ENCODE results near the gene ODAD2. TPM values are rescaled to one million over a fixed set of nuclear protein-coding genes. Genes with fewer than 3 reads are reported as not detected.
"Not testable (repeated sequence)": the region's sequence is repeated elsewhere in the genome, so short reads cannot be mapped to it uniquely, and the experiment has no call there.

Gene ODAD2
- polyA plus RNA-seq, 3 donors: 0.02 to 0.09 TPM; not detected in 1

DNA sequence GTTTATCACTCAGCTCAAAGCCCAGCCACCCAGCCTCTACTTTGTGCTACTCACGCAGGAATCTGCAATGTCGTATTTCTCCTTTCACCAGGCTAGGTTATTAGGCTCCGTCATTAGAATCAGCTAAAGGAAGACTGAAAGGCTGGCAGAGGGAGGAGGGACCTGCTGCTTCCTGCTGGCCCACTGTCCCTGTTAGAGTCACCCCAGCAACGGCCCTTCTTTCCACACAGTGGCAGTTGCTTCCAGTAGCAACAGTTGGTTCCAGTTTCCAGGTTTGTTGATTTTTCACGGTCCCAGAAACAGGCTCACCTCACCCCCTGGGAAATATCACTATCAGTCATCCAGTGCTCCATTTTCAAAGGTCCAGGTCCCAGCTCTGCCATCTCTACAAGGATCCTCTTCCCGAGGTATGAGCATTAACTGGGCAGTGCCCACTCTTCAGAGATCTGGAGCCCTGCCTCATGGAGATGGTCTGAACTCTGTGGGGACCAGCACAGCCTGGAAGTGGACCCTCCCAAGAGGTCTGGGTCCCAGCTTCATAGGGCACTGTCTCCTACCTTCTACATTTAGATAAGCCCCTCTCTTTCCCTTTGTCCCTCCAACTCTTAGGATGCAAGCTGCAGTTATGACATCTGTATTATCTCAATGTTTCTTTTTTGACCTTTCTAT lies 15.9 kb downstream of the ODAD2 start:
- WGBS, 3 donors: 63 to 71% (median 70%) methylated on average over 6 of the region's 6 CpGs
- H3K27ac ChIP-seq (ENCODE audit: low read depth, low read length): no peak overlapping the region

DNA sequence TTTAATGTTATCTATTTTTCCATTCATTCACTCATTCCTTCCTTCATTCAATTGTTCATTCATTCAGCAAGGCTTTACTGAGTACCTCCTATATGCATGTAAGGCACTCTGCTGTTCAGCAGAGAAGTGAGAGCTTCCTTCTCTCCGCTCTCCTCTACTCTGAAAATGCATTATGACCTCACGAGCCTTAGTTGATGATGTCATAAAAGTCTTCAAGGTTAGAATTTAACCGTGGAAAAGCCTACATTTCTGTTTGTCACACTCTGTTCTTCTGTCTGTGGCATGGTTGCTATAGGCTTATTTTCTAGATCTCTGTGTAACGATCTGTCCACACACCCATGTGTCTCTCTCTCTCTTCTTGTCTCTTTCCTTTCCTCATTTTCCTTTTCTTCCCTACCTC lies 17.1 kb downstream of the ODAD2 start:
- H3K27ac ChIP-seq (ENCODE audit: low read depth, low read length): no peak overlapping the region
- 74 to 87% (median 80%) methylated on average over 4 of the region's 4 CpGs for WGBS, 3 donors

DNA sequence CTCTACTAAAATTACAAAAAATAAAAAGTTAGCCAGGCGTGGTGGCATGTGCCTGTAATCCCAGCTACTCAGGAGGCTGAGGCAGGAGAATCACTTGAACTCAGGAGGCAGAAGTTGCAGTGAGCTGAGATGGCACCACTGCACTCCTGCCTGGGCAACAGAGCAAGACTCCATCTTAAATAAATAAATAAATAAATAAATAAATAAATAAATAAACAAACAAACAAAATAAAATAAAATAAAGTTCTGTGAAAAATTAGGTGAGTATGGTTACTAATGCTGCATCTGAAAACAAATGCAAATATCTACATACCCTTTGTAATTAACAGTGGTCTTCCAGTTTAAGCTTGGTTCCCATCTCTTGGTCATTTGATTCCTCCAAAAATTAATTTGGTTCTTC lies 28.1 kb downstream of the ODAD2 start:
- 77 to 92% (median 79%) methylated on average over 1 of the region's 1 CpG for WGBS, 3 donors
- H3K27ac ChIP-seq (ENCODE audit: low read depth, low read length): not testable (repeated sequence)

DNA sequence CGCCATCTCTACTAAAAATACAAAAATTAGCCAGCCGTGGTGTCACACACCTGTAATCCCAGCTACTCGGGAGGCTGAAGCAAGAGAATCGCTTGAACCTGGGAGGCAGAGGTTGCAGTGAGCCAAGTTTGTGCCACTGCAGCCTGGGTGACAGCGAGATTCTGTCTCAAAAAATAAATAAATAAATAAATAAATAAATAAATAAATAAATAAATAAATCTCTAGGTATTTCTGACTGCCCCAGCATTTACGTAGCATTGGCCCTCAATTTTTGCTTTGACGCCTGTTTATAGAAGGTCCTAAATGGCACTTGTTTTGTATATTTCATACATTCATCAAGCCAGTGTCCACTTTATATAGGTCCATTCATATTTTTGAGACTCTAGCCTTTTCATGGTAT lies 28.9 kb downstream of the ODAD2 start:
- WGBS, 3 donors: 90 to 93% (median 91%) methylated on average over 7 of the region's 7 CpGs
- H3K27ac ChIP-seq (ENCODE audit: low read depth, low read length): not testable (repeated sequence)

DNA sequence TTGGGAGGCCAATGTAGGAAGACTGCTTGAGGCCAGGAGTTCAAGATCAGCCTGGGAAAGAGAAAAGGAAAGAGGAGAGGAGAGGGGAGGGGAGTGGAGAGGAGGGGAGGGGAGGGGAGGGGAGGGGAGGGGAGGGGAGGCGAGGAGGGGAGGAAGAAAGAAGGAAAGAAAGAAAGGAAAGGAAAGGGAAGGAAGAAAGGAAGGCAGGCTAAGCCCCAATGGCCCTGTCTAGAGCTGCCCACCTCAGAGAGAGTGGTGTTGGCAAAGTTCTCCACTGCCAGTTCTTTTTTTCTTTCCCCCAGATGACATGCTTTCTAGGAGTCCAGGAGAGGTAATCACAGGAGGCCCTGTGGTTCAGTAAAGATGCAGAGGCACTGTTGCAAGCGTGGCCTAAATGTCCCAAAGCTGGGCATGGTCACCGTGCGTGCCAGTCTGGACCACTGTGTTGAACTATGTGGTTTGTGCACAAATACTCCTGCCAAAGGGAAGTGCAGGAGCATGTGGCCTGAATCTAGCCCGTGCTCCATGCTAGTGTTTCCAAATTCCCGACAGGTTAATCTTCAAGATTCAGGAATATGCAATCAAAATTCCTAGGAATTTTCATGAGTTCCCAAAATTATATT lies 39.7 kb downstream of the ODAD2 start:
- 80 to 93% (median 91%) methylated on average over 5 to 6 of the region's 6 CpGs for WGBS, 3 donors
- H3K27ac ChIP-seq (ENCODE audit: low read depth, low read length): no peak overlapping the region

DNA sequence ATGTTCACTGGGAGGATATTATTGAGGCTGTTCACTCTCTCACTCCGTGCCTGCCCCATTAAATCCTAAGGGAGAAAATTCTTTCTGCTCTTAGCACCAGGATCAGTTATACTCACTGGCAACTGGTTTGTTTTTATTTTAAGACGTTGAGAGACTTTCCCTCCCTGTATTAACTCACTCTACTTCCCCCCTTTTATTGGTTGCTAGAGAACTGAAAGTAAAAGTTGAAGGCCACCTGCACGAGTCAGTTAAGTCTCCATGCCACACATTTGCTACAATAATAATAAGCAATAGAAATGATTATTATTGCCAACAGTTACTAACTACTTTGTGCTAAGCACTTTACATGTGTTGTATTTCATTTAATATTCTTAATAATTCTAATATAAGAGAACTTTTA lies 40.5 kb downstream of the ODAD2 start:
- 24 to 43% (median 33%) methylated on average over 3 of the region's 3 CpGs for WGBS, 3 donors
- H3K27ac ChIP-seq (ENCODE audit: low read depth, low read length): not testable (repeated sequence)

DNA sequence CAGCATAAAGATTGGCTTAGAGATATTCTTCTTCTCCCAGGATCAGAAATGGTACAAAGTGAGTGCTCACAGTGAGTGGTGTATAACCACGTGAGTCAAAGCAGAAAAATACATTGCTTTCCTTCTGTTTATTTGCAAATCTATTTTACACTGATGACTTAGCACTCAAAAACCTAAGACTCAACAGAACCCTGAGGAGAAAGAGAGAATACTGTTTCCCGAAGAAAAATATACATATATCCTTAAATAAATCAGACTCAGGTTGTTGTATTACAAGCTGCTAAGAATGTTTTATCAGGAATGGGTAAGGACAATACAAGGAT lies 48.7 kb downstream of the ODAD2 start:
- H3K27ac ChIP-seq (ENCODE audit: low read depth, low read length): no peak overlapping the region
- WGBS, 3 donors: 71 to 91% (median 89%) methylated on average over 2 of the region's 2 CpGs

DNA sequence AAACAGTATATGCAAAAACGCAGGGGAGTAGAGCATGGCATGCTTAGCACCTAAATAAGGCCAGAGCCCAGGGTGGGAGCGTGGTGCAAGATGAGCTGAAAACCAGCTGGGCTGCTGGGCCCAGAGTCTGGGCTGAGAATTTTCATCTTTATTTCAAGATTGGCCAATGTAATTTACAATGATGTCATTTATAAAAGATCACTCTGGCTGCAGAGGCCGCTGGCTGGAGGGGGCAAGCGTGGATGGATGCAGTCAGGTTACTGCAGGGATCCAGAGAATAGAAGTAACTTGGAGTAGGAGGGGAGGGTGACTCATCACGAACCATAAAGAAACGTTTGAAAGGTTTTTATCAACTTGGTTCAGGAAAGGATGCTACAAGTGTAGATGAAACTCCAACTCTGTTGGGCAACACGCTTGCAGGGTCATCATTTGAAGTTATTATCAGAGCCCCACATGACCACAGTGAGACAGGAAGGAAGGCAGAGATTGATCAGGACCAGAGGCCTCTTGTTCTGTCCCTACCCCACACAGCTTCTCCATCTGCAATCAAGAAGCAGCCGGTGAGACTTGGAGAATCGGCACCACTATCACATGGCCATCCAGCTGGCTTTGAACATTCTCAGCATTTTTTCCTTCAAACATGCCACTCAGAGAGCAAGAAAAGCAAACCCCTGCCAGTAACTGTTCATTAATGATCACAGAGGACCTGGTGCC lies 49.2 kb downstream of the ODAD2 start:
- no peak overlapping the region for H3K27ac ChIP-seq (ENCODE audit: low read depth, low read length)
- 57 to 78% (median 77%) methylated on average over 9 of the region's 9 CpGs for WGBS, 3 donors

DNA sequence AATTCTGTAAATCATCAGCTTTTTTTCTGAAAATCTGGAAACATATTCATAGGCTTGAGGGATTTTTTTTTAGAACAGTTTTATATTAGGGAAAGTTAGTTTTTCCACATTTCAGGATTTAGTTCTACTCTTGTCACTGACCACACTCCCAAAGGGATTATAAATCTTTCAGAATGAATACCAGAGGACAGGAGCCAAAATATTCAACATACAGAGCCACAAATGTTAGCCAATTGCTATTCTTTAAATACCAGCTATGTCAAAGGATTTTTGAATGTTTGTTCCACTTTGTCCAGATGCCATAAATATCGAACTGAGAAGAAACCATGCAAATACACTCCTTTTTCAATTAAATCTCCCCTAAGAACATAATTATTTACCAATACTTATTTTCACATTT lies 50.7 kb downstream of the ODAD2 start:
- WGBS, 3 donors: 35 to 45% (median 41%) methylated on average over 1 of the region's 1 CpG
- no peak overlapping the region for H3K27ac ChIP-seq (ENCODE audit: low read depth, low read length)

DNA sequence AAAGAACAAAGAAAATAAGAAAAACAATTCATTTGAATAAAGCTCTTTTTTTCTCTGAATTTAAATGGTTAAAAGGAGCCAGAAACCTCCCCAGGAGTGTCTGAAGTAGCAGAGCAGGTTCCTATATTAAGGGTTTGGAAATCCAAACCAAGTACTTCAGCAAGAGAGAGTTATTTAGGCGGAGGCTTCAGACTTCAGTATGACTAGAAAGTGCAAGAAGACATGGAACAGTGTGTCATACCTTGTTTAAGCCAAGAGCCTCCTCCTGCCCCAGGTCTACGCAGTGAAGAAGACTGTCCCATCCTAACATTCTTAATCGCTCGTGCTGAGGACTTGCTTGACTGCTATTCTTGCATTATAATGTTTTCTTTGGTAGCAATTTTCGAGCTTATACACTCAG lies 51.3 kb downstream of the ODAD2 start:
- WGBS, 3 donors: 68 to 81% (median 78%) methylated on average over 5 of the region's 5 CpGs

DNA sequence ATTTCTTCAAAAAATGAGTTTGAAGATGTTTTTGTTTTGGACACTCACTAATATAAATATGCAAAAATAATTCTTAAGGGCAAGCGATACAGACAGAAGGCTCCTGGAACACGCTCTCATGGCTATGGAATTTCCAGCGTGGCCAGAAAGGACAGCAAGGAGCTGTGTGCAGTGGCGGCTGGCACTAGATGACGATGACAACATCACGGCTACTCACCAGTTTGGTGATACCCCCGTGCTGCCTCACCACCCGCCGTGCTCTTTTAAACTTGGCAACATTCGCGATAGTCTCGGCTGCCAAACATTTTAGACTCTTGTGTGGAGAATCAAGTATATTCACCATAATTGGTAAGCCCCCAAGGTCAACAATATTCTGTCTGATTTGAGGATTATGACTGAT lies 54.9 kb downstream of the ODAD2 start:
- H3K27ac ChIP-seq (ENCODE audit: low read depth, low read length): no peak overlapping the region
- 90 to 95% (median 95%) methylated on average over 12 of the region's 12 CpGs for WGBS, 3 donors

More for the DNA sequence above, 51.3 kb downstream of the ODAD2 start:
- no peak overlapping the region for H3K27ac ChIP-seq (ENCODE audit: low read depth, low read length)

DNA sequence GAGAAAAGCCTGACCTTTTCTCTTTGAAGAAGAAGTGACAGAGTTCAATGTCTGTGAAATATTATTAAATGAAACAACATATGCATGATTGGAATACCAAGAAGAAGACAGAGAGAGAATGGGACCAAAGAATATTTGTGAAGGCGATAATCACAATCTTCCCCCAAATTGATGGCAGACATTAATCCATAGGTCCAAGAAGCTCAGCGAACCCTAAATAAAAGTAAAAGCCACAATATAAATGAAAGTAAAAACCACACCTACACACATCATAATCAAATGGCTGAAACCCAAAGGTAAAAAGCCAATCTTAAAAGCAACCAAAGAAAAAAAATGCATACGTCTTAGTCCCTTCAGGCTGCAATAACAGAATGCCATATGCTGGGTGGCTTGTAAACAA lies 84.0 kb downstream of the ODAD2 start:
- 93 to 95% (median 94%) methylated on average over 3 of the region's 3 CpGs for WGBS, 3 donors
- no peak overlapping the region for H3K27ac ChIP-seq (ENCODE audit: low read depth, low read length)

DNA sequence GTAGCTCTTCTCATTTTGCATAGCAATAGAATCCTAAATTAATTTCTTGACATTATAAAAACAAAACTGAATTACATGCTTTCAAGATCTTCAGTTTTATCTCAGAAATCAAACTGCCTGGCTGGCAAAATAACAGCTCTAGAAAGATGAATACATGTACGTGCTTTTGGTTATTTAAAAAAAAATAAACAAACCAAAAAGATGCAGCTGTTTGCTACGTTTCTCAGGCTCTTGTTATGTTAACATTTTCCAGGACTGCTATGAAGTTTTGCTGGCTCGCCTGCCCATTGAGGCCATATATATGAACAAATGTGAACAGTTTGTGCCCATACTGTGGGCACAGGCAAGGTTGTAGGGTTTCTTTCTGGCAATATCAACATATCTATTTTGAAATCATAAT lies 86.6 kb downstream of the ODAD2 start:
- no peak overlapping the region for H3K27ac ChIP-seq (ENCODE audit: low read depth, low read length)
- WGBS, 3 donors: 45 to 56% (median 52%) methylated on average over 3 of the region's 3 CpGs

DNA sequence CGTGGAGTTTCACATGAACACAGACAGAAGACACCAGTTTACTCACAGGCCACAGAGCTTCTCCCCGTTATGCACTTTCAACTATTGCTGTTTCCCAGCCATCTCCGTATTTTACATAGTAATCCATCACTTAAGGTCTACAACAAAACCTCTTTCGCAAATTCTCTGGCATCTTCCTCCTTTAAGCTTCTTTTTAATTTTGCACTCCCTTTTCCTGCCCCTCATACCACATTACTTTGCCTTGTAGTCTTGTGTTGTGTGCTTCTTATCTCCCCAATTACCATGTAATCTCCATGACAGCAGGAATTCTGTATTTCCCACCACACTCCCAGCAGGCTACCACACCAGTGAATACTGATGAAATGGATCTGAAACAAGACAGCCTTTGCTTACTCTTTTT lies 87.3 kb downstream of the ODAD2 start:
- WGBS, 3 donors: 34 to 53% (median 46%) methylated on average over 4 of the region's 4 CpGs
- no peak overlapping the region for H3K27ac ChIP-seq (ENCODE audit: low read depth, low read length)

DNA sequence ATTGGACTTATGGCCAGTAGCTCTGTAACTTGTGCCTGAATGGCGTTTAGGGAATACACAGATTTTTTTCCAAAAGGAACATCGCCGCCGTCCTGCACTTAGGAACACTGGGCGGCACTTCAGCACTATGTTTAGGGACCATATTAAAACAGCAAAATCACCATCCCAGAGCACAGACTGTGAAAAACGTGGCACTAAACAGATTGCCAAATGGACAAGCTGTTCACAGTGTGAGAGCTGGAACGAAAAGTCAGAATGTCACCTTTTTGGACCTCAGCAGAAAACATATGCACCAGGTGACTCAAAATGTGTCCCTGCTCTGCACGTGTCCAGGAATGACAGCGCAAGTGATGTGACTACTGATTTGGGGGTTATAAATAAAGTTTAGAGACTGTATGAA lies 87.9 kb downstream of the ODAD2 start:
- WGBS, 3 donors: 65 to 72% (median 71%) methylated on average over 9 of the region's 9 CpGs
- no peak overlapping the region for H3K27ac ChIP-seq (ENCODE audit: low read depth, low read length)

DNA sequence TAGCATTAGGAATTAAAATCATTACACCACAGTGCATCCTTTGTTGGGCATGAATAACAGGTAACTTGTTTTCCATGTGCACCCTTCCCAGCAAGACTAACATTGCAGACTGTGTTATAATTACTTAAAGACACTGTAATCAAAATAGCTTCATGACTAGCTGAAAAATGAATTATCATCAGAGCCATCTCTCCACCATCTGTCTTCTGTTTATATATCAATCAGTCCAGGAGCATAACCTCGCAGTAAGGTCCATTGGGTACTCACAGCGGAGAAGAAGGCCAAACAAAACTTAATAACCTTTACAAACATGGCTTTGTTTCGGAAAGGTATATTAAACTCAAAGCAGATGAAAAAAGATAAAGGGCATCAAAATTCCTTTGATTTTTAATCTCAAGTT lies 90.6 kb downstream of the ODAD2 start:
- no peak overlapping the region for H3K27ac ChIP-seq (ENCODE audit: low read depth, low read length)
- 64 to 87% (median 86%) methylated on average over 3 of the region's 3 CpGs for WGBS, 3 donors

DNA sequence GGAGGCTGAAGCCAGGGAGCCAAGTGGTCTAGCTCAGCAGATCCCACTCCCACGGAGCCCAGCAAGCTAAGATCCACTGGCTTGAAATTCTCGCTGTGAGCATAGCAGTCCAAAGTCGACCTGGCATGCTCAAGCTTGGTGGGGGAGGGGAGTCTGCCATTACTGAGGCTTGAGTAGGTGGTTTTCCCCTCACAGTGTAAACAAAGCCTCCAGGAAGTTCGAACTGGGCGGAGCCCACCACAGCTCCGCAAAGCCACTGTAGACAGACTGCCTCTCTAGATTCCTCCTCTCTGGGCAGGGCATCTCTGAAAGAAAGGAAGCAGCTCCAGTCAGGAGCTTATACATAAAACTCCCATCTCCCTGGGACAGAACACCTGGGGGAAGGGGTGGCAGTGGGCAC lies 99.4 kb downstream of the ODAD2 start:
- 27 to 48% (median 44%) methylated on average over 6 of the region's 6 CpGs for WGBS, 3 donors
- not testable (repeated sequence) for H3K27ac ChIP-seq (ENCODE audit: low read depth, low read length)

DNA sequence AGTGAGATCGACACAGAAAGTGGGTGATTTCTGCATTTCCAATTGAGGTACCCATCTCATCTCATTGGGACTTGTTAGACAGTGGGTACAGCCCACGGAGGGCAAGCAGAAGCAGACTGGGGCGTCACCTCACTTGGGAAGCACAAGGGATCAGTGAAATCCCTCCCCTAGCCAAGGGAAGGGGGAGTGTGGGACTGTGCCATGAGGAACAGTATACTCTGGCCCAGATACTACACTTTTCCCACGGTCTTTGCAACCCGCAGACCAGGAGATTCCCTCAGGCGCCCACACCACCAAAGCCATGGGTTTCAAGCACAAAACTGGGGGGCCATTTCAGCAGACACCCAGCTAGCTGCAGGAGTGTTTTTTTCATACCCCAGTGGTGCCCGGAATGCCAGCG lies 99.8 kb downstream of the ODAD2 start:
- 82 to 84% (median 84%) methylated on average over 8 of the region's 8 CpGs for WGBS, 3 donors
- no peak overlapping the region for H3K27ac ChIP-seq (ENCODE audit: low read depth, low read length)

DNA sequence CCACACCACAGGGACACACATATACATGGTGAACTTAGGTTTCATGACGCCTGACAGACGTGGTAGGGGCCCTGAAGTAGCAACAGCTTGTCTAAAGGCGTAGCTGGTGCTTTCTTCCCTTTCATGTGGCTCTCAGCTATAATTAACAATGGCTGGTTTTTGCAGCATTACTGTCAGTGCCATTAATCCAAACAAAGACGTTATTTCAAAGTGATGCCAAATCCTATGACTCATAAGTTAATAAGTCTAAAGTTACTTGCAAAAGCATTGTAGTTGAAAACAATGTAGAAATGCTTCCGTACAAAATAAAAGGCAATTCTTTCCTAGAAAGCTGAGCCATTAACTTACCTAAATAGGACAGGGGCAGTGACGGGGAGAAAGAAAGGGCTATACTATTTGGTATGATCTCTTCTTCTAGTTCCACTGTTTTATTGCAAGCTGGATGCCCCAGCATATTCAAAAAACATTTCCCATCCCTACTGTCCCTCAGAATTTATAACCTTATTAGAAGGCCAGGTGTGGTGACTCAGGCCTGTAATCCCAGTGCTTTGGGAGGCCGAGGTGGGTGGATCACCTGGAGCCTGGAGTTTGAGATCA lies 105.4 kb downstream of the ODAD2 start:
- H3K27ac ChIP-seq (ENCODE audit: low read depth, low read length): no peak overlapping the region
- WGBS, 3 donors: 63 to 70% (median 65%) methylated on average over 7 of the region's 7 CpGs
